Measurements from ENCODE around the gene GPN3. TPM values are rescaled to one million over a fixed set of nuclear protein-coding genes. Genes with fewer than 3 reads are reported as not detected.

GPN3 gene
- total and polyA plus RNA-seq, 2 of the 8 experiments (the other 6 are each of a cell fraction or from before 2014, with no cell fraction given) = 49.7 to 52.9 TPM

- TF ChIP-seq RBBP5 (IDR thresholded peaks at IDR 0.05; ENCODE audit: borderline replicate concordance, low read depth, low read length) (no peak), SIX5 (IDR thresholded peaks at IDR 0.05; ENCODE audit: low read depth, low read length) (no peak), FOSL1 (IDR thresholded peaks at IDR 0.05; ENCODE audit: insufficient read depth, low read depth, low read length) (no peak), E2F6 (IDR thresholded peaks at IDR 0.05) (no peak), SP1 (IDR thresholded peaks at IDR 0.05; ENCODE audit: low read depth, low read length) (no peak), TAF7 (optimal IDR thresholded peaks at IDR 0.05; ENCODE audit: borderline replicate concordance, low read depth, low read length) (no peak), POU5F1 (IDR thresholded peaks at IDR 0.05; ENCODE audit: low read depth, low read length) (no peak), EZH2 (IDR thresholded peaks at IDR 0.05; ENCODE audit: low read depth, low read length, severe bottlenecking) (no peak)
Measured at GRCh38 chr12:110498984-110499706, 31.1 kb upstream of the GPN3 start (continued).

All from H1 (cell line).